Osteoblast (primary cell): ENCODE measurements around the gene FNIP2. TPM values are rescaled to one million over a fixed set of nuclear protein-coding genes. Genes with fewer than 3 reads are reported as not detected.

ENCODE experiments used
- DNase-seq: peaks from one replicate; pipeline ENCODE4 v3.0.0; 2011; ENCODE audit warnings: low spot score, mixed read lengths; ENCODE audit not compliant: insufficient read length; ENCODE audit errors: missing footprints
- H2AFZ ChIP-seq: 2 replicates; pipeline ENCODE4 v1.6.0; 2011; ENCODE audit warnings: mild to moderate bottlenecking, low read length
- H3K27ac ChIP-seq: 2 replicates; pipeline ENCODE4 v1.5.1; 2011; ENCODE audit warnings: mild to moderate bottlenecking, low read depth, low read length, moderate library complexity
- H3K27me3 ChIP-seq: 2 replicates; pipeline ENCODE4 v1.6.0; 2012; ENCODE audit warnings: mild to moderate bottlenecking, control low read depth, inconsistent platforms, low read length, moderate library complexity; ENCODE audit not compliant: insufficient read depth
- H3K36me3 ChIP-seq: 2 replicates; pipeline ENCODE4 v1.5.1; 2011; ENCODE audit warnings: mild to moderate bottlenecking, low read length, control low read depth, moderate library complexity; ENCODE audit not compliant: insufficient read depth
- H3K4me1 ChIP-seq: 2 replicates; pipeline ENCODE4 v1.5.1; 2011; ENCODE audit warnings: mild to moderate bottlenecking, low read length, control low read depth, moderate library complexity; ENCODE audit not compliant: insufficient read depth
- H3K4me2 ChIP-seq: 2 replicates; pipeline ENCODE4 v1.6.0; 2011; ENCODE audit warnings: mild to moderate bottlenecking, low read length; ENCODE audit not compliant: insufficient read depth
- H3K4me3 ChIP-seq: fragments of 200-600 bp; sonication (generic); 3 replicates; pipeline ENCODE4 v1.5.1; 2012; ENCODE audit warnings: mild to moderate bottlenecking, low read length, inconsistent platforms; ENCODE audit not compliant: insufficient read depth
- H3K79me2 ChIP-seq: 2 replicates; pipeline ENCODE4 v1.6.0; 2012; ENCODE audit warnings: mild to moderate bottlenecking, low read length, control low read depth, inconsistent platforms; ENCODE audit not compliant: insufficient read depth
- H3K9me3 ChIP-seq: 2 replicates; pipeline ENCODE4 v1.5.1; 2011; ENCODE audit warnings: low read depth, low read length, control low read depth
- H4K20me1 ChIP-seq: 2 replicates; pipeline ENCODE4 v1.6.0; 2012; ENCODE audit warnings: mild to moderate bottlenecking, low read length, control low read depth; ENCODE audit not compliant: insufficient read depth
- total RNA-seq: library from RNA; depleted of rRNA; stranded (reverse); fragments of >200 nt; gene quantifications from 2 replicates; pipeline ENCODE4 v1.2.3, GENCODE V29; 2012
- TF ChIP-seq, protein P1 (sequence below): IDR thresholded peaks from 2 replicates; pipeline ENCODE4 v1.5.1; 2011; ENCODE audit warnings: mild to moderate bottlenecking, low read depth, low read length, moderate library complexity; ENCODE audit errors: extremely low read depth

FNIP2 gene
- total RNA-seq, 1 donor, result 78.9 TPM

GRCh38 chr4:158940271-158940670 lies 171.4 kb downstream of the FNIP2 start:
- no peaks in the 10 kb centered on the region for H3K9me3 ChIP-seq
- H2AFZ ChIP-seq, result no peak overlapping the region
- TF ChIP-seq, protein P1, sequence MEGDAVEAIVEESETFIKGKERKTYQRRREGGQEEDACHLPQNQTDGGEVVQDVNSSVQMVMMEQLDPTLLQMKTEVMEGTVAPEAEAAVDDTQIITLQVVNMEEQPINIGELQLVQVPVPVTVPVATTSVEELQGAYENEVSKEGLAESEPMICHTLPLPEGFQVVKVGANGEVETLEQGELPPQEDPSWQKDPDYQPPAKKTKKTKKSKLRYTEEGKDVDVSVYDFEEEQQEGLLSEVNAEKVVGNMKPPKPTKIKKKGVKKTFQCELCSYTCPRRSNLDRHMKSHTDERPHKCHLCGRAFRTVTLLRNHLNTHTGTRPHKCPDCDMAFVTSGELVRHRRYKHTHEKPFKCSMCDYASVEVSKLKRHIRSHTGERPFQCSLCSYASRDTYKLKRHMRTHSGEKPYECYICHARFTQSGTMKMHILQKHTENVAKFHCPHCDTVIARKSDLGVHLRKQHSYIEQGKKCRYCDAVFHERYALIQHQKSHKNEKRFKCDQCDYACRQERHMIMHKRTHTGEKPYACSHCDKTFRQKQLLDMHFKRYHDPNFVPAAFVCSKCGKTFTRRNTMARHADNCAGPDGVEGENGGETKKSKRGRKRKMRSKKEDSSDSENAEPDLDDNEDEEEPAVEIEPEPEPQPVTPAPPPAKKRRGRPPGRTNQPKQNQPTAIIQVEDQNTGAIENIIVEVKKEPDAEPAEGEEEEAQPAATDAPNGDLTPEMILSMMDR, result no peak
- H3K36me3 ChIP-seq, result no peaks in the 10 kb centered on the region
- no peaks in the 10 kb centered on the region for H3K79me2 ChIP-seq
- H3K4me3 ChIP-seq, result no peak overlapping the region
- H3K27ac ChIP-seq, result no peak overlapping the region
- no peaks in the 10 kb centered on the region for H3K27me3 ChIP-seq
- H4K20me1 ChIP-seq, result no peaks in the 10 kb centered on the region
- DNase-seq, result no peak
- H3K4me1 ChIP-seq, result peaks cover 5% of the 10 kb centered on the region
- H3K4me2 ChIP-seq, result no peak overlapping the region

- Histone ChIP-seq H4K20me1 (no peaks in the 10 kb centered on the region), H3K27me3 (no peaks in the 10 kb centered on the region), H3K4me2 (no peak overlapping the region), H2AFZ (no peak overlapping the region), H3K27ac (no peak overlapping the region), H3K36me3 (no peaks in the 10 kb centered on the region), H3K4me3 (no peak overlapping the region), H3K4me1 (peaks cover 3% of the 10 kb centered on the region), H3K9me3 (no peaks in the 10 kb centered on the region), H3K79me2 (no peaks in the 10 kb centered on the region)
- no peak for DNase-seq
- TF ChIP-seq, protein P1, result no peak
Measured at GRCh38 chr4:158941321-158941720, 172.5 kb downstream of the FNIP2 start.

DNA sequence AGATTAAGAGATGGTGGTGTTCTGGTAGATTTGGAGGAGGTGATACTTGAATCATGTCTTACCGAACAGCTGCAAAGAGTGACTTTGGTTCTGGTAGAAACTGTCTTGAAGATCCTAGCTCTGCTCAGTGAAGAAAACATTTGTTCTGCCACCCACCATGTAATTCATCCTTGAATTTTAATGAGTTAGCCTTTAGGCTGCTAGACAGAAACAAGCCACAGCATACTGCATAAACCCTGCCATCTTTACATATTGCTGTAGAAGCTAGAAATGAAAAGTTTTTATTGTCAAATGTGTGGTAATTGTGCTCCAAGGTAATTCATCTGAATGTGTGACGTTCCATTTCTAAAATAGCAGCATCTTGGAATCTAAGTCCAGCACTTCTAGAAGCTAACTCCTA lies 173.1 kb downstream of the FNIP2 start:
- Histone ChIP-seq H3K9me3 (no peaks in the 10 kb centered on the region), H3K4me1 (no peaks in the 10 kb centered on the region)

GRCh38 chr4:158945529-158946108 lies 176.8 kb downstream of the FNIP2 start:
- H3K79me2 ChIP-seq, result no peaks in the 10 kb centered on the region
- DNase-seq, result no peak
- H4K20me1 ChIP-seq, result no peaks in the 10 kb centered on the region
- no peak overlapping the region for H3K4me2 ChIP-seq
- H3K36me3 ChIP-seq, result no peaks in the 10 kb centered on the region
- H2AFZ ChIP-seq, result no peak overlapping the region
- H3K27ac ChIP-seq, result no peak overlapping the region
- TF ChIP-seq, protein P1, result no peak
- no peak overlapping the region for H3K4me3 ChIP-seq
- no peaks in the 10 kb centered on the region for H3K9me3 ChIP-seq
- no peaks in the 10 kb centered on the region for H3K4me1 ChIP-seq
- no peaks in the 10 kb centered on the region for H3K27me3 ChIP-seq

More for the DNA sequence above, 173.1 kb downstream of the FNIP2 start:
- Histone ChIP-seq H2AFZ (no peak overlapping the region), H3K27ac (no peak overlapping the region), H4K20me1 (no peaks in the 10 kb centered on the region), H3K79me2 (no peaks in the 10 kb centered on the region), H3K36me3 (no peaks in the 10 kb centered on the region), H3K27me3 (no peaks in the 10 kb centered on the region), H3K4me2 (no peak overlapping the region), H3K4me3 (no peak overlapping the region)
- DNase-seq, result no peak
- TF ChIP-seq, protein P1, result no peak
